Epithelial cell of esophagus (primary cell): Measurements from ENCODE around the gene GNG2.
A peak's percentile ranks its signal among the peaks of the same experiment; 100 is the strongest.

Source experiments
- DNase-seq: peaks from one replicate; pipeline ENCODE4 v3.0.0; 2010; ENCODE audit warnings: low read depth
- H3K4me3 ChIP-seq: 2 replicates; pipeline ENCODE4 v1.5.1; 2011; ENCODE audit warnings: mild to moderate bottlenecking, low read length, control low read depth
- TF ChIP-seq, protein P1 (sequence below): IDR thresholded peaks from 2 replicates; pipeline ENCODE4 v1.5.1; 2011; ENCODE audit warnings: low read depth, mild to moderate bottlenecking, low read length, control low read depth, inconsistent platforms; ENCODE audit not compliant: insufficient read depth; ENCODE audit errors: missing control alignments

GNG2 gene

DNA sequence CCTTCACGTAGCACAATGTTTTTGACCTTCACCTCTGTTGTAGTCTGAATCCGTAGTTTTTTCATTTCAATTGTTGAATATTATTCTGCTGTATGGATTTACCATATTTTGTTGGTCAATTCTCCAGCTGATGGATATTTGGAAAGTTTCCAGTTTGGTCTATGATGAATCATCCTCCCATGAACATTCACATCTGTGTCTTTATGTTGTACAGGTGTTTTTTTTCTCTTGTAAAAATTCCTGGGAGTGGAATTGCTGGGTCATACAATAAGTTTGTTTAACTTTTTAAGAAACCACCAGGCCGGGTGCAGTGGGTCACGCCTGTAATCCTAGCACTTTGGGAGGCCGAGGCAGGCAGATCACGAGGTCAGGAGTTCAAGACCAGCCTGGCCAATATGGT lies 36.7 kb upstream of the GNG2 start:
- TF ChIP-seq, protein P1, sequence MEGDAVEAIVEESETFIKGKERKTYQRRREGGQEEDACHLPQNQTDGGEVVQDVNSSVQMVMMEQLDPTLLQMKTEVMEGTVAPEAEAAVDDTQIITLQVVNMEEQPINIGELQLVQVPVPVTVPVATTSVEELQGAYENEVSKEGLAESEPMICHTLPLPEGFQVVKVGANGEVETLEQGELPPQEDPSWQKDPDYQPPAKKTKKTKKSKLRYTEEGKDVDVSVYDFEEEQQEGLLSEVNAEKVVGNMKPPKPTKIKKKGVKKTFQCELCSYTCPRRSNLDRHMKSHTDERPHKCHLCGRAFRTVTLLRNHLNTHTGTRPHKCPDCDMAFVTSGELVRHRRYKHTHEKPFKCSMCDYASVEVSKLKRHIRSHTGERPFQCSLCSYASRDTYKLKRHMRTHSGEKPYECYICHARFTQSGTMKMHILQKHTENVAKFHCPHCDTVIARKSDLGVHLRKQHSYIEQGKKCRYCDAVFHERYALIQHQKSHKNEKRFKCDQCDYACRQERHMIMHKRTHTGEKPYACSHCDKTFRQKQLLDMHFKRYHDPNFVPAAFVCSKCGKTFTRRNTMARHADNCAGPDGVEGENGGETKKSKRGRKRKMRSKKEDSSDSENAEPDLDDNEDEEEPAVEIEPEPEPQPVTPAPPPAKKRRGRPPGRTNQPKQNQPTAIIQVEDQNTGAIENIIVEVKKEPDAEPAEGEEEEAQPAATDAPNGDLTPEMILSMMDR, result no peak
- peak; percentile 55 for DNase-seq
- H3K4me3 ChIP-seq, result no peak overlapping the region

DNA sequence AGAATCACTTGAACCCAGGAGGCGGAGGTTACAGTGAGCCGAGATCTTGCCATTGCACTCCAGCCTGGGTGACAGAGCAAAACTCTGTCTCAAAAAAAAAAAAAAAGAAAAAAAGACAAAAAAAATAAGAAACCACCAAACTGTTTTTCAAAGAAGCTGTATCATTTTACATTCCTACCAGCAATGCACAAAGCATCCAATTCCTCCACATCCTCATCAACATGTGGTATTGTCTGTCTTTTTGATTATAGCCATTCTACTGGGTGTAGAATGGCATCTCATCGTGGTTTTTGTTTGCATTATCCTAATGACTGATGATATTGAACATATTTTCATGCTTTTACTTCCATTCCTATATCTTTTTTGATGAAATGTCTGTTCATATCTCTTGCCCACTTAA lies 36.2 kb upstream of the GNG2 start:
- TF ChIP-seq, protein P1, result no peak
- H3K4me3 ChIP-seq, result no peak overlapping the region
- DNase-seq, result no peak

DNA sequence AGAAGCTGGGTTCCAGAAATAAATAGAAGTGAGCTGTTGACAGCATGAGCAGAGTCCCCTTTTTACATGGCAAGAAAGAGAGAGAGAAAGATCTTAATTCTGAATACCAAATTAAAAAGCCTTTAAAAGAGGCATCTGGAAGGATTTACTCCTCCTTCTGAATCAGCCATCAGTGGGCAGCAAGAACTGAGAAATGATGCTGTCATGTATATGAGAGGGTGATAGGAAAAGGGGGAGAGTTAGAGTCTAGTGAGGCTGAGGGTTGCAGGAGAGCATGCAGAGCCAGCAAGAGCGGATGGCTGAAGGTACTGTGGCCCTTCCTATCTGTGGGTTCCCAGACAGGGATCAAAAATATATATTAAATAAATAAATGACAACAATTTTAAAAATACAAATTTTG lies 34.5 kb upstream of the GNG2 start:
- TF ChIP-seq, protein P1, result no peak
- H3K4me3 ChIP-seq, result no peak overlapping the region
- DNase-seq, result no peak

DNA sequence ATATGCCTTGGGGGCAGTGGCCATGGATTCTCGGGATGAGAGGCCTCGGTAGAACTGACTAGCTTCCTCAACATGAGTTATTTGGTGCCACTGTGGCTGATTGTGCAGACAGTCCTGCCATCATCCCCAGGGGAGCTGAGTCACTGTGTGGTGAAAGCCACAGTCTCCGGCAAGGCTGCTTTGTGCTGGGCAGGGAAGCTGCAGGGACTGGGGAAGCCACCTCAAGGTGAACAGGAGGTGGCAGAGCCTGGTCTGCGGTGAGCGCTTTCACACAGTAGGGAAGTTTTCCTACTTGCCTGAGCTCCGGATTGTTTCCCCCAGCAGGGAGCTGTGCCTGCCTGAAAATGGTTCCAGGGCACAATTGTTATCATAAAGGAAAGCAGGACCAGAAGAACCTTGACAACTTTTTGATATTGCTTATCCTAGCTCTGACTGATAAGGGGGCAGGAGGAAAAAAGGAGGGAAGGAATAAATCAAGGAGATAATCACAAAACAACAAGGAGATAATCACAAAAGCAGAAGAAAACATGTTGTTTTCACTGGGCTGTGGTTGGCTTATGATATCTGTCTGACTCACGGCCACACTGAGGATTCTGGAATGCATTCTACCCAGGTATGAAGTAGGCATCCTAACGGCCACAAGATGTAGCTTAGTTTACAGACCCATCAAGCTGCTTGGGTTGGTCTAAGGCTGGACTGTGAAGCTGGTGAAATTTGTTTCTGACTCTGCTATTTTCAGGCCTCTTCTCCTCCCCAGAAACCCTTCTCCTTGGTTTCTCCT lies 32.2 kb upstream of the GNG2 start:
- TF ChIP-seq, protein P1, result no peak
- no peak overlapping the region for H3K4me3 ChIP-seq
- DNase-seq, result peak; percentile 85

DNA sequence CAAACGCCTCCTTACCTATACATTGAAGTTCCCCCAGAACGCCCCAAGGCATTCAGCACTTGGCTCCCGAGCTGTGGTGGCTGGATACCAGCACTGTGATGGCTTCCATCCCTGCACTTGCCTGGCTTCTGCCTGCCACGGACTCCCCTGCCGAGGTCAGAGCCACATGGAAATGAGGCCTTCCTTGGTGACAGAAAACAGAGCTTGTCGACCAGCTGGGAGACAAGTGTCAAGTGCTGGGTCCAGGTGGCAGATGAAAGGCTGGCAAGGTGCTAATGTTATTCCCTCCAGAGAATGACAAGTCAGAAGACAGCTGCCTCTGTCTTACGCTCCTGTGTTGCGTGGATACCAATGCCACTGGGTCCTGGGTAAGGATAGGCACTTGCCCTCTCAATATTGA lies 26.2 kb upstream of the GNG2 start:
- no peak overlapping the region for H3K4me3 ChIP-seq
- TF ChIP-seq, protein P1, result no peak
- DNase-seq, result no peak

DNA sequence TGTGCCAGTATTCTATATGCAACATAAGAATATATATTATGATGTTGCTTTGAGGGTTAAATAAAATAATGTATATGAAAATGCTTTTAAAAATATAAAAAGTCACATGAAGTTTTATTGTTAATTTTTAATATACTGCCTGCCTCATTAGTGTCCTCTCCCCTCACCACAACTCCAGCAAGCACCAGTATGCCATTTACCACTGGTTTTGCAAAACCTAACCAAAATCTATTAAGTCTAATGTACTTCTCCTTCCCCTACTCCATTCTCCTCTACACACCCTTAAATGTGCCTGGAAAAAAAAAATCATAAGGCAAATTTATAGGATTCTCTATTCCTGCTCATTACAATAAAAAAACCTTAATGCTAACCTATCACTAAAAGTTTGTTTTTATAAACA lies 24.0 kb upstream of the GNG2 start:
- no peak overlapping the region for H3K4me3 ChIP-seq
- TF ChIP-seq, protein P1, result no peak
- no peak for DNase-seq
